Ishikawa (cell line): ENCODE data around the gene NCKAP5L.

Experiments
- CEBPB ChIP-seq: IDR thresholded peaks from 2 replicates; pipeline ENCODE4 v1.6.1; 2012
- CREB1 ChIP-seq: IDR thresholded peaks from 2 replicates; pipeline ENCODE4 v1.6.1; 2012; ENCODE audit warnings: low read depth
- EGR1 ChIP-seq: IDR thresholded peaks from 2 replicates; pipeline ENCODE4 v1.6.1; 2012
- EP300 ChIP-seq: IDR thresholded peaks from 2 replicates; pipeline ENCODE4 v1.6.1; 2012; ENCODE audit warnings: borderline replicate concordance
- FOXM1 ChIP-seq: IDR thresholded peaks from 2 replicates; pipeline ENCODE4 v1.6.1; 2012; ENCODE audit warnings: low read depth, borderline replicate concordance
- RAD21 ChIP-seq: IDR thresholded peaks from 2 replicates; pipeline ENCODE4 v1.6.1; 2012; ENCODE audit warnings: low read depth
- TAF1 ChIP-seq: IDR thresholded peaks from 2 replicates; pipeline ENCODE4 v1.6.1; 2012; ENCODE audit warnings: low read depth, mild to moderate bottlenecking
- TCF12 ChIP-seq: IDR thresholded peaks from 2 replicates; pipeline ENCODE4 v1.6.1; 2012; ENCODE audit warnings: low read depth
- TEAD4 ChIP-seq: IDR thresholded peaks from 2 replicates; pipeline ENCODE4 v1.6.1; 2012
- YY1 ChIP-seq: IDR thresholded peaks from 2 replicates; pipeline ENCODE4 v1.6.1; 2012; ENCODE audit warnings: low read depth
- ZBTB7A ChIP-seq: IDR thresholded peaks from 2 replicates; pipeline ENCODE4 v1.6.1; 2012; ENCODE audit warnings: low read depth
- TF ChIP-seq, protein P1 (sequence below): IDR thresholded peaks from 2 replicates; pipeline ENCODE4 v1.6.1; 2012
- TF ChIP-seq, protein P2 (sequence below): IDR thresholded peaks from 2 replicates; pipeline ENCODE4 v1.6.1; 2012
- TF ChIP-seq, protein P3 (sequence below): IDR thresholded peaks from 2 replicates; pipeline ENCODE4 v1.6.1; 2012; ENCODE audit warnings: low read depth, mild to moderate bottlenecking

DNA sequence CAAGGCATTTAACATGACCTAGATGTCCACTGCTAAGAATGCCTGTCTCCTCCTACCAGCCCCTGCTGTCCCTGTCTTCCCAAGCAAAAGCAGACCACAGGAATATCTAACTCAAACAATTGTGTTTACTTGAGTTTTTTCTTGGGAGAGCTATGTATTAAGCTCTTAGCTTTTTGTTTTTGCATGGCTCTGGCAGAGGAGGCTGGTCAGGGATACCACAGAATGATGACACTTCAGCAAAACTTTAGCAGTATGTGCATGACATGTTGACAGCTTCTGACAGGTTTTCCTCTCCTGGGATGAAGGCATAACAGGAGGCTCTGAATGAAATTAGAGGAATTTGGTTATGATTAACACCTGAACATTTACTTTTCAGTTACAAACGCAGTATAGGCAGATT is 79.9 kb downstream of the NCKAP5L start:
- TF ChIP-seq EP300 (no peak), ZBTB7A (no peak), TCF12 (no peak), TAF1 (no peak), RAD21 (no peak), CREB1 (no peak), CEBPB (no peak), YY1 (no peak), FOXM1 (no peak), EGR1 (no peak), TEAD4 (no peak)
- TF ChIP-seq, protein P1, sequence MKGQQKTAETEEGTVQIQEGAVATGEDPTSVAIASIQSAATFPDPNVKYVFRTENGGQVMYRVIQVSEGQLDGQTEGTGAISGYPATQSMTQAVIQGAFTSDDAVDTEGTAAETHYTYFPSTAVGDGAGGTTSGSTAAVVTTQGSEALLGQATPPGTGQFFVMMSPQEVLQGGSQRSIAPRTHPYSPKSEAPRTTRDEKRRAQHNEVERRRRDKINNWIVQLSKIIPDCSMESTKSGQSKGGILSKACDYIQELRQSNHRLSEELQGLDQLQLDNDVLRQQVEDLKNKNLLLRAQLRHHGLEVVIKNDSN = no peak
- TF ChIP-seq, protein P2, sequence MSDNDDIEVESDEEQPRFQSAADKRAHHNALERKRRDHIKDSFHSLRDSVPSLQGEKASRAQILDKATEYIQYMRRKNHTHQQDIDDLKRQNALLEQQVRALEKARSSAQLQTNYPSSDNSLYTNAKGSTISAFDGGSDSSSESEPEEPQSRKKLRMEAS = no peak
- TF ChIP-seq, protein P3, sequence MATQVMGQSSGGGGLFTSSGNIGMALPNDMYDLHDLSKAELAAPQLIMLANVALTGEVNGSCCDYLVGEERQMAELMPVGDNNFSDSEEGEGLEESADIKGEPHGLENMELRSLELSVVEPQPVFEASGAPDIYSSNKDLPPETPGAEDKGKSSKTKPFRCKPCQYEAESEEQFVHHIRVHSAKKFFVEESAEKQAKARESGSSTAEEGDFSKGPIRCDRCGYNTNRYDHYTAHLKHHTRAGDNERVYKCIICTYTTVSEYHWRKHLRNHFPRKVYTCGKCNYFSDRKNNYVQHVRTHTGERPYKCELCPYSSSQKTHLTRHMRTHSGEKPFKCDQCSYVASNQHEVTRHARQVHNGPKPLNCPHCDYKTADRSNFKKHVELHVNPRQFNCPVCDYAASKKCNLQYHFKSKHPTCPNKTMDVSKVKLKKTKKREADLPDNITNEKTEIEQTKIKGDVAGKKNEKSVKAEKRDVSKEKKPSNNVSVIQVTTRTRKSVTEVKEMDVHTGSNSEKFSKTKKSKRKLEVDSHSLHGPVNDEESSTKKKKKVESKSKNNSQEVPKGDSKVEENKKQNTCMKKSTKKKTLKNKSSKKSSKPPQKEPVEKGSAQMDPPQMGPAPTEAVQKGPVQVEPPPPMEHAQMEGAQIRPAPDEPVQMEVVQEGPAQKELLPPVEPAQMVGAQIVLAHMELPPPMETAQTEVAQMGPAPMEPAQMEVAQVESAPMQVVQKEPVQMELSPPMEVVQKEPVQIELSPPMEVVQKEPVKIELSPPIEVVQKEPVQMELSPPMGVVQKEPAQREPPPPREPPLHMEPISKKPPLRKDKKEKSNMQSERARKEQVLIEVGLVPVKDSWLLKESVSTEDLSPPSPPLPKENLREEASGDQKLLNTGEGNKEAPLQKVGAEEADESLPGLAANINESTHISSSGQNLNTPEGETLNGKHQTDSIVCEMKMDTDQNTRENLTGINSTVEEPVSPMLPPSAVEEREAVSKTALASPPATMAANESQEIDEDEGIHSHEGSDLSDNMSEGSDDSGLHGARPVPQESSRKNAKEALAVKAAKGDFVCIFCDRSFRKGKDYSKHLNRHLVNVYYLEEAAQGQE = no peak
